Left lobe of liver (tissue), 2 donors: Measurements from ENCODE around the gene CENPS. TPM values are rescaled to one million over a fixed set of nuclear protein-coding genes. Genes with fewer than 3 reads are reported as not detected.
A peak's percentile ranks its signal among the peaks of the same experiment; 100 is the strongest.
"Not testable (repeated sequence)": the region's sequence is repeated elsewhere in the genome, so short reads cannot be mapped to it uniquely, and the experiment has no call there.

ENCODE experiments used
- ATAC-seq: fragments of 200-7000 bp; cut with Tn5 transposase; one replicate; pipeline ENCODE4 v1.9.1; 2020; ENCODE audit warnings: mild to moderate bottlenecking, moderate library complexity
- DNase-seq: peaks from one replicate; pipeline ENCODE4 v3.0.0-alpha.2; 2020; ENCODE audit warnings: low spot score
- total RNA-seq: library from RNA; stranded (reverse); gene quantifications from one replicate; pipeline ENCODE4 v1.2.1, GENCODE V29; 2021
- donor health status: DM: no; HTN: no; CAD: no; lungs with moderate emphysema.
- donor health status: DM: no; HTN: yes; CAD: no.

The CENPS gene
- 9.7 TPM for total RNA-seq

DNA sequence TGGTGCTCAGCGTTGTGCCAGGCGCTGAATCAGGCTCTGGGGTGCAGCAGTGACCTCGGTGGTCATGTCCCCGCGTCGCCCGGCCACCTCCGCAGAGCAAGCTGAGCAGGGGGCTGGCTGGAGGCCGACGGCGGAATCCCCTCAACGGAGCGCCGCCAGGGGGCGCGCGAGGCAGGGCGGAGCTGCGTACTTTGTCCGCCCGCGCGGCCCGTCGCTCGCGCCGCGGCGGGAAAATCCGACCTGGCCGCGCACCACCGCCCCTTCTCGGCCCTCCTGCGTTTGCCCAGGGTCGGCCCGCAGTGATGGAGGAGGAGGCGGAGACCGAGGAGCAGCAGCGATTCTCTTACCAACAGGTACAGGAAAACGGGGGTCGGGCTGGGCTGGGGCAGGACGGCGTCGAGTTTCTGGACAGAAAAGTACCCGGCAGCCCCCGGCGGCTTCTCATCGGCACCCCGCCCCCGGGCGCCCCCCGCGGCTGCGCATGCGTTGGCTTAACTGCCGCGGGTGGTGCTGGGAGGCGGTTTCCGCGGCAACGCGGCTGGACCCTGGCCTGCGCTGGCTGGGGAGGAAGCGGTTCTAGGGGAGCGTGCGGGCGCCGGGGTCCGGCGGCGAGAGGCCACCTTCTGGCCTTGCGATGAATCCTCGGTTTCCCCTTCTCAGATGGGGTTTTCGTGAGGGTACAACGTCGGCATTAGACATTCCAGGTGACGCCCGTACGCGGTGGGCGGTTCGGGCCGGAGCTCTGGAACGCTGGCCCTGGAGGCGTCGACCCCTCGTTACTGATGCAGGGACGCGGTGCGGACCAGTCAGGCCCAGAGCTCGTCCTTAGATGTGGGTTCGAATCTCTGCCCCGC is at the start of gene CENPS:
Gene CENPS, plus strand, starts transcription at position 218 of the 854 bp plus-strand sequence. Its CDS starts 85 bp downstream, at position 303.
- peak; percentile 95 for DNase-seq
- ATAC-seq = peak; percentile 91

- no peak for ATAC-seq
- no peak for DNase-seq
Observed at GRCh38 chr1:10380594-10381275, 49.5 kb upstream of the CENPS start.

- ATAC-seq (no peak), DNase-seq (no peak)
Observed at GRCh38 chr1:10383630-10384029, 46.6 kb upstream of the CENPS start.

GRCh38 chr1:10384219-10384618 is 46.0 kb upstream of the CENPS start:
- no peak for DNase-seq
- no peak for ATAC-seq

DNA sequence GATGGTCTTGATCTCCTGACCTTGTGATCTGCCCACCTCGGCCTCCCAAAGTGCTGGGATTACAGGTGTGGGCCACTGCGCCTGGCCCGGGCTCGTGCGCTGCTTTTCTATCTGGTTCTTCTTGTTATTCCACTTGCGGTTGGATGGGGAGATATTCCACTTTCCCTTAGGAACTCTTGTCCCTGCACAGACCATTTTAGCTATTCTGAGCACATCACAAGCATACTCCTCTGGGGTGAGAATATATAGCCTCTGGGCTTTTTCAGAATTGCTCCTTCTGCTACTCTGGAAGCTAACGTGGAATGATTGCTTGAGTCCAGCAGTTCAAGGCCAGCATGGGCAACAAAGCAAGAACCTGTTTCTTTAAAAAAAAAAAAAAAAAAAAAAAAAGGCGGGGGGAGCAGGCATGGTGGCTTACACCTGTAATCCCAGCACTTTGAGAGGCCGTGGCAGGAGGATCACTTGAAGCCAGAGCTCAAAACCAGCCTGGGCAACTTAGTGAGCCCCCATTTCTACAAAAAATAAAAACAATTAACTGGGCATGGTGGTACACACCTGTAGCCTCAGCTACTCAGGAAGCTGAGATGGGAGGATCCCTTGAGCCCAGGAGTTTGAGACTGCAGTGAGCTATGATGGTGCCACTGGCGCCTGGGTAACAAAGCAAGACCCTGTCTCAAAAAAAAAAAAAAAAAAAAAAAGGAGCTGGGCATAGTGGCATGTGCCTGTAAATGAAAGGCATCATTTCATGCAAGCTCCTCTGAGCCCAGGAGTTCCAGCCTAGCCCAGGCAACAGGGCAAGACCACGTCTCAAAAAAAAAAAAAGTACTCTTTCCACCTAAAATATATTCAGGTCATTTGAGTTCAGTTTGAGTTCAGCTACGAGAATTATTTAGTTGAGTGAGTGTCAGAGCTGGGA is 43.2 kb upstream of the CENPS start:
- no peak for DNase-seq
- no peak for ATAC-seq

- ATAC-seq = peak; percentile 66
- no peak for DNase-seq
Observed at GRCh38 chr1:10387677-10388386, 42.4 kb upstream of the CENPS start.

DNA sequence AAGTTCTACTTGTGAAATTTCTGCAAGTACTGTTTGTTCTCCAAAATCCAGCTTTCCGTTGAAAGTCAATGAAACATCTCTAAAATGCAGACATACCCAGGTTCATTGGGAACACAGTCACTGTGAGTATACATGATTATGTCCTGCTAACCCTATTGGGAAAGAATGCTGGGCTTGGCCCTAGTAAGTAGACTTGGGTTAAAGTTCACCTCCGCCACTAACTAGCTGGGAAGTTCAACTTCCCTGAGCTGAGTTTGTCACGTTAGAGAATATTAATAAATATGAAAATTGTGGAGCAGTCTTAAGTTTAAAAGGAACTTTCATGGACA is 41.9 kb upstream of the CENPS start:
- DNase-seq (no peak), ATAC-seq (peak; percentile 88)

DNA sequence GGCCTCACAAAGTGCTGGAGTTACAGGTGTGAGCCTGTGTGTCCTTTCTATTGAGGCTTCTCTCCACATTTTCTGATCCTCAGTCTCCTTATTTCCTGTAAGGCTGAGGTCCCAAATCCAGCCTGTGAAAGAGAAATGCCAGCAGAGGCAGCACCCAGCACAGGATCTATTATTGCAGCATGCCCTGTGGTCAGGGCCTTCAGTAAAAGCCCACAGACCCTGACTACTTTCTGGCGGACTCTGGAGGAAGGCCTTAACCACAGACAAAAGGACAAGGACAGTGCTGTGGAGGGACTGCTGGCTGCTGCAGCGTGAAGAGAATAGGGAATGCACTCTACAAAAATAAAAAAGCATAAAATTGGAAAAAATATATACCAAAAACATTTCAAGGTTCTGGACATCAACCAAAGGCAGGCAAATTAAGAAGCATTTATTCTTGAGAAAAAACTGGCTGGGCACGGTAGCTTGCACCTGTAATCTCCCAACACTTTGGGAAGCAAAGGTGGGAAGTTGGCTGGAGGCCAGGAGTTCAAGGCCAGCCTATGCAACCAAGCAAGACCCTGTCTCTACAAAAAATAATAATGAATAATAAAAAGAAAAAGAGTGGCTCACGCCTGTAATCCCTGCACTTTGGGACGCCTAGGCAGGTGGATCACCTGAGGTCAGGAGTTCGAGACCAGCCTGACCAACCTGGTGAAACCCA is 40.8 kb upstream of the CENPS start:
- DNase-seq (no peak), ATAC-seq (no peak)

DNA sequence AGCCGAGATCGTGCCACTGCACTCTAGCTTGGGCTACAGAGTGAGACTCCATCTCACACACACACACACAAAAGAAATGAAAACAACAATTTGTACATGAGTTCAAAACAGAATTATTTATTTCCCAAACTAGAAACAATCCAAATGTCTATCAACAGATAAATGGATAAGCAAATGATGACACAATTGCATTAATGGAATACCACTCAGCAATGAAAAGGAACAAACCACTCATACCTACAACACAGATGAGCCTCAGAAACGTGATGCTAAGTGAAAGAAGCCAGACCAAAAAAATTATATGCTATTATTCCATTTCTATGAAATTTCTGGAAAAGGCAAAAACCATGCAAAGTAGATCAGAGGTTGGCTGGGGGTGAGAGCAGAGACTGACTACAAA is 33.4 kb upstream of the CENPS start:
- no peak for ATAC-seq
- no peak for DNase-seq

- ATAC-seq = no peak
Observed at GRCh38 chr1:10398278-10398733, 31.9 kb upstream of the CENPS start.

GRCh38 chr1:10398734-10399443 is 31.3 kb upstream of the CENPS start, which contains the start of gene PGD:
Gene PGD, plus strand, starts transcription at chr1:10399064. Its CDS starts 54 bp downstream, at chr1:10399118.
- DNase-seq (peak; percentile 99), ATAC-seq (peak; percentile 93)

More at GRCh38 chr1:10398278-10398733, 31.9 kb upstream of the CENPS start:
- DNase-seq = no peak

DNA sequence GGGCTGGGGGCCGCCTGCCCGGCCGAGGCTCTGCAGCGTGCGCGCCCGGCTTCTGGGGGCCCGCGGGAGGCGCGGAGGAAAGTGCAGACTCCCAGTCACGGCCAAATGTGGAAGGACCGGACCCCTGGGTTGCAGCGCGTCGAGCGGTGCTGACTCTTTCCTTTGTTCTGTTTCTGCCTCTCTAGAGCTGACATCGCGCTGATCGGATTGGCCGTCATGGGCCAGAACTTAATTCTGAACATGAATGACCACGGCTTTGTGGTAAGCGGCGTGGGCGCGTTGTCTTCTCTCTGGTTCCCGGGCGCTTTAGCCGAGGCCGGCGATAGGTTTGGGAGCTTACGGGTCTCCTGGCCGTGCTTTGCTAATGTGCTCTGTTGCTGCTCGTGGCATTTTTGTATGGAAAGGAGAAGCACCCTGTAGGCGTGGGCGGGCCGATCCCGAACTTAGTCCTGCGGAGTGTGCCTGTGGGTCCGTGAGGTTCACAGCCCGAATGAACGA is 30.7 kb upstream of the CENPS start:
- DNase-seq (peak; percentile 56), ATAC-seq (peak; percentile 17)

DNA sequence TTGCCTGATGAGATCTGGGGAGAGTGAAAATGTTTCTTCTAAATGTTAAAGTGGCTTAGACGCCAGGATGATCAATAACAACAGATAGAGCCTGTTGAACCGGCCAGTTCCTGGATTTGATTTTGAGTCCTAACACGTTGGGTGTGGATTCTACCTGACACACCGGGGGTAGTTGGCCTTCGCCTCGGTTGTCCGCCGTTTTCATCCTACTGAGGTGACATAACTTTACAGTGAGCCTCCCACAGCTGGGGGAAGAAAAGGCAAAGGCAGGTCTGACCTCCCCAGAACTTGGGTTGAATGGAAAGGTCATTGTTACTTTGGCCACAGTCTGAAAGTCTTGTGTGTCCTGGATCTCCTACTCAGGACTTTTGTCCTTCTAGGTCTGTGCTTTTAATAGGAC is 30.2 kb upstream of the CENPS start:
- ATAC-seq = no peak

GRCh38 chr1:10401281-10401680 is 29.0 kb upstream of the CENPS start:
- DNase-seq (no peak), ATAC-seq (no peak)

More for the DNA sequence above, 30.2 kb upstream of the CENPS start:
- DNase-seq = no peak

DNA sequence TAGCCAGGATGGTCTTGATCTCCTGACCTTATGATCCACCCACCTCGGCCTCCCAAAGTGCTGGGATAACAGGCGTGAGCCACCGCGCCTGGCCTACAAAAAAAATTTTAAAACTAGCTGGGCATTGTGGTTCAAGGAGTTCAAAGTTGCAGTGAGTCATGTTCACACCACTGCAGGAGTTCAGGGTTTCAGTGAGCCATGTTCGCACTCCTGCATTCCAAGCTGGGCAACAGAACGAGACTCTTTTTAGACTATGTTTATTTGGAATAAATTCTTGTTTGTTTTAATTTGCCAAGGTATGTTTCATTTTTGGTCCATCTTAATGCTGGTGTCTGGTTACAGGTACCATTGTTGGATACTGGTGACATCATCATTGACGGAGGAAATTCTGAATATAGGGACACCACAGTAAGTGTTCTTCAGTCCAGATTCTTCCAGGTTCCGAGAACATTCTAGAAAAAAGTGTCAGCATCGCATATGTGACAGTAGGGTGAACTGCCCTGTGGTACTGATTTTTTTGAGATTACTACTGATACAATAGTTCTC is 27.4 kb upstream of the CENPS start:
- DNase-seq (no peak), ATAC-seq (no peak)

DNA sequence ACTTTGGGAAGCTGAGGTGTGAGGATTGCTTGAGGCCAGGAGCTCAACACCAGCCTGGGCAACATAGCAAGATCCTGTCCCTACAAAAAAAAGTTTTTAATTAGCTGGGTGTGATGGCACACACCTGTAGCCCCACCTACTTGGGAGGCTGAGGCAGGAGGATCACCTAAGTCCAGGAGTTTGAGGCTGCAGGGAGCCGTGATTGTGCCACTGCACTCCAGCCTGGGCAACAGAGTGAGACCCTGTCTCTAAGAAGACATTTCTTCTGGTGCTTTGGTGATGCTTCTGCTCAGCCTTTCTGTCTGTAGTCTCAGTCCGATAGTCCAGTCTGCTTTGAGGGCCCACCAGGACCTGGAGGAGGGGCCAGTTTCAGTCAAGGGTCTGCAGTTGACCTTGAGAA is 23.0 kb upstream of the CENPS start:
- DNase-seq = no peak

GRCh38 chr1:10415211-10415930 is 14.9 kb upstream of the CENPS start:
- DNase-seq (no peak), ATAC-seq (peak; percentile 58)

More for the DNA sequence above, 23.0 kb upstream of the CENPS start:
- no peak for ATAC-seq

- not testable (repeated sequence) for ATAC-seq, DNase-seq
Observed at GRCh38 chr1:10415967-10416366, 14.3 kb upstream of the CENPS start.
